HEK293 (cell line): ENCODE data around the gene ZBTB39.

Experiments used
- BCL11A ChIP-seq: fragments of 450-650 bp; formaldehyde crosslinking; IDR thresholded peaks from 2 replicates; pipeline ENCODE4 v1.5.1; 2016; ENCODE audit warnings: low read depth, missing biosample characterization, missing genetic modification characterization
- KLF10 ChIP-seq: fragments of 450-650 bp; IDR thresholded peaks from 2 replicates; pipeline ENCODE4 v1.5.1; 2018; ENCODE audit warnings: missing biosample characterization, mild to moderate bottlenecking, missing genetic modification characterization
- MYNN ChIP-seq: fragments of 450-650 bp; formaldehyde crosslinking; IDR thresholded peaks from 2 replicates; pipeline ENCODE4 v1.5.1; 2016; ENCODE audit warnings: missing biosample characterization, missing genetic modification characterization, borderline replicate concordance
- REPIN1 ChIP-seq: fragments of 450-650 bp; formaldehyde crosslinking; IDR thresholded peaks from 2 replicates; pipeline ENCODE4 v1.5.1; 2017; ENCODE audit warnings: missing biosample characterization, missing genetic modification characterization, low read depth
- ZBTB7A ChIP-seq: fragments of 450-650 bp; formaldehyde crosslinking; IDR thresholded peaks from 2 replicates; pipeline ENCODE4 v1.5.1; 2016; ENCODE audit warnings: low read depth, missing biosample characterization, missing genetic modification characterization
- ZFP41 ChIP-seq: fragments of 450-650 bp; formaldehyde crosslinking; IDR thresholded peaks from 2 replicates; pipeline ENCODE4 v1.5.1; 2016; ENCODE audit warnings: missing biosample characterization, missing genetic modification characterization, borderline replicate concordance
- ZNF155 ChIP-seq: fragments of 450-650 bp; formaldehyde crosslinking; IDR thresholded peaks from 2 replicates; pipeline ENCODE4 v1.5.1; 2016; ENCODE audit warnings: missing biosample characterization, missing genetic modification characterization
- ZNF169 ChIP-seq: fragments of 450-650 bp; formaldehyde crosslinking; IDR thresholded peaks from 2 replicates; pipeline ENCODE4 v1.5.1; 2016; ENCODE audit warnings: missing biosample characterization, missing genetic modification characterization
- ZNF24 ChIP-seq: fragments of 450-650 bp; formaldehyde crosslinking; IDR thresholded peaks from 2 replicates; pipeline ENCODE4 v1.5.1; 2016; ENCODE audit warnings: missing biosample characterization, missing genetic modification characterization
- ZNF514 ChIP-seq: fragments of 450-650 bp; formaldehyde crosslinking; IDR thresholded peaks from 2 replicates; pipeline ENCODE4 v1.5.1; 2016; ENCODE audit warnings: missing biosample characterization, missing genetic modification characterization
- ZNF596 ChIP-seq: fragments of 450-650 bp; IDR thresholded peaks from 2 replicates; pipeline ENCODE4 v1.5.0; 2018; ENCODE audit warnings: missing biosample characterization, mild to moderate bottlenecking, missing genetic modification characterization, moderate library complexity
- ZNF664 ChIP-seq: fragments of 450-650 bp; formaldehyde crosslinking; IDR thresholded peaks from 2 replicates; pipeline ENCODE4 v1.5.1; 2016; ENCODE audit warnings: missing biosample characterization, missing genetic modification characterization
- ZNF830 ChIP-seq: fragments of 450-650 bp; IDR thresholded peaks from 2 replicates; pipeline ENCODE4 v1.5.0; 2018; ENCODE audit warnings: missing biosample characterization, missing genetic modification characterization, low read depth, mild to moderate bottlenecking, moderate library complexity
- ZSCAN23 ChIP-seq: fragments of 450-650 bp; formaldehyde crosslinking; IDR thresholded peaks from 2 replicates; pipeline ENCODE4 v1.5.1; 2016; ENCODE audit warnings: missing biosample characterization, missing genetic modification characterization
- TF ChIP-seq, protein P1 (sequence below): fragments of 450-650 bp; formaldehyde crosslinking; IDR thresholded peaks from 2 replicates; pipeline ENCODE4 v1.5.1; 2016; ENCODE audit warnings: missing biosample characterization, missing genetic modification characterization, low read depth
- TF ChIP-seq, protein P2 (sequence below): fragments of 450-650 bp; formaldehyde crosslinking; IDR thresholded peaks from 2 replicates; pipeline ENCODE4 v1.5.1; 2016; ENCODE audit warnings: missing biosample characterization, missing genetic modification characterization
- TF ChIP-seq, protein P3 (sequence below): fragments of 450-650 bp; formaldehyde crosslinking; conservative IDR thresholded peaks from 2 replicates; pipeline ENCODE4 v1.5.1; 2016; ENCODE audit warnings: low read depth, missing biosample characterization, missing genetic modification characterization
- TF ChIP-seq, protein P4 (sequence below): fragments of 450-650 bp; formaldehyde crosslinking; IDR thresholded peaks from 2 replicates; pipeline ENCODE4 v1.5.1; 2016; ENCODE audit warnings: missing biosample characterization, missing genetic modification characterization
- TF ChIP-seq, protein P5 (sequence below): fragments of 450-650 bp; formaldehyde crosslinking; IDR thresholded peaks from 2 replicates; pipeline ENCODE4 v1.5.1; 2016; ENCODE audit warnings: missing biosample characterization, missing genetic modification characterization
- TF ChIP-seq, protein P6 (sequence below): fragments of 450-650 bp; formaldehyde crosslinking; IDR thresholded peaks from 2 replicates; pipeline ENCODE4 v1.5.1; 2017; ENCODE audit warnings: missing biosample characterization, mild to moderate bottlenecking, missing genetic modification characterization, moderate library complexity
- TF ChIP-seq, protein P7 (sequence below): fragments of 450-650 bp; IDR thresholded peaks from 2 replicates; pipeline ENCODE4 v1.5.1; 2018; ENCODE audit warnings: missing biosample characterization, missing genetic modification characterization

ZBTB39 gene

DNA sequence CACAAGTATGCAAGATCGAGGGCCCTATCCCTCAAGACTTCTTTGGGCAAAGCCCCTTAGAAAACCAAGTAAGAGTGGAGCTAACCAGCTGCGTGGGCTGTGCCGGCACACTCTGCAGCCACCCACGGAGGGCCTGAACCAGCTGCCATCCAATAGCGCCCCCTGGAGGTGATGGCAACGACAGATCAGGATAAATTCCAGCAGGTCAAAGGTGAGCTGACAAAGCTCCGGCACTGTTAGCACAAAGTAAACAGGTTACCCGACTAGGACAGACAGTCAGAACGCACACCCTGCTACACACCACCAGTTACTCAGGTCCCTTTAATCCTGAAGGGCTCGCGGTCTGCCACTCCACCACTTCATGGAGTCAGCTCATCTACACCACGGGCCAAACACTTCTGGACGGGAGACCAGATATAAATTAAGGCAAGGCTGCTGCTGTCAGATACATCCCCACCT lies 4.9 kb downstream of the ZBTB39 start (continued):
- TF ChIP-seq, protein P1, sequence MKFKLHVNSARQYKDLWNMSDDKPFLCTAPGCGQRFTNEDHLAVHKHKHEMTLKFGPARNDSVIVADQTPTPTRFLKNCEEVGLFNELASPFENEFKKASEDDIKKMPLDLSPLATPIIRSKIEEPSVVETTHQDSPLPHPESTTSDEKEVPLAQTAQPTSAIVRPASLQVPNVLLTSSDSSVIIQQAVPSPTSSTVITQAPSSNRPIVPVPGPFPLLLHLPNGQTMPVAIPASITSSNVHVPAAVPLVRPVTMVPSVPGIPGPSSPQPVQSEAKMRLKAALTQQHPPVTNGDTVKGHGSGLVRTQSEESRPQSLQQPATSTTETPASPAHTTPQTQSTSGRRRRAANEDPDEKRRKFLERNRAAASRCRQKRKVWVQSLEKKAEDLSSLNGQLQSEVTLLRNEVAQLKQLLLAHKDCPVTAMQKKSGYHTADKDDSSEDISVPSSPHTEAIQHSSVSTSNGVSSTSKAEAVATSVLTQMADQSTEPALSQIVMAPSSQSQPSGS (tag by site-specific recombination), result no peak
- TF ChIP-seq REPIN1 (tag by site-specific recombination) (no peak), KLF10 (tag by site-specific recombination) (no peak), ZNF514 (tag by site-specific recombination) (no peak), ZNF596 (tag by site-specific recombination) (no peak), ZNF169 (tag by site-specific recombination) (no peak), ZNF24 (no peak), MYNN (no peak), ZFP41 (tag by site-specific recombination) (no peak), ZNF155 (tag by site-specific recombination) (no peak), BCL11A (tag by site-specific recombination) (0 out of 2 replicates have a peak, but pooled peaks have one; percentile 57), ZNF830 (tag by site-specific recombination) (no peak), ZNF664 (tag by site-specific recombination) (no peak), ZSCAN23 (tag by site-specific recombination) (no peak), ZBTB7A (tag by site-specific recombination) (no peak)
- TF ChIP-seq, protein P2, sequence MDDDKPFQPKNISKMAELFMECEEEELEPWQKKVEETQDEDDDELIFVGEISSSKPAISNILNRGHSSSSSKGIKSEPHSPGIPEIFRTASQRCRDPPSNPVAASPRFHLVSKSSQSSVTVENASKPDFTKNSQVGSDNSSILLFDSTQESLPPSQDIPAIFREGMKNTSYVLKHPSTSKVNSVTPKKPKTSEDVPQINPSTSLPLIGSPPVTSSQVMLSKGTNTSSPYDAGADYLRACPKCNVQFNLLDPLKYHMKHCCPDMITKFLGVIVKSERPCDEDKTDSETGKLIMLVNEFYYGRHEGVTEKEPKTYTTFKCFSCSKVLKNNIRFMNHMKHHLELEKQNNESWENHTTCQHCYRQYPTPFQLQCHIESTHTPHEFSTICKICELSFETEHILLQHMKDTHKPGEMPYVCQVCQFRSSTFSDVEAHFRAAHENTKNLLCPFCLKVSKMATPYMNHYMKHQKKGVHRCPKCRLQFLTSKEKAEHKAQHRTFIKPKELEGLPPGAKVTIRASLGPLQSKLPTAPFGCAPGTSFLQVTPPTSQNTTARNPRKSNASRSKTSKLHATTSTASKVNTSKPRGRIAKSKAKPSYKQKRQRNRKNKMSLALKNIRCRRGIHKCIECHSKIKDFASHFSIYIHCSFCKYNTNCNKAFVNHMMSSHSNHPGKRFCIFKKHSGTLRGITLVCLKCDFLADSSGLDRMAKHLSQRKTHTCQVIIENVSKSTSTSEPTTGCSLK, result no peak
- TF ChIP-seq, protein P3, sequence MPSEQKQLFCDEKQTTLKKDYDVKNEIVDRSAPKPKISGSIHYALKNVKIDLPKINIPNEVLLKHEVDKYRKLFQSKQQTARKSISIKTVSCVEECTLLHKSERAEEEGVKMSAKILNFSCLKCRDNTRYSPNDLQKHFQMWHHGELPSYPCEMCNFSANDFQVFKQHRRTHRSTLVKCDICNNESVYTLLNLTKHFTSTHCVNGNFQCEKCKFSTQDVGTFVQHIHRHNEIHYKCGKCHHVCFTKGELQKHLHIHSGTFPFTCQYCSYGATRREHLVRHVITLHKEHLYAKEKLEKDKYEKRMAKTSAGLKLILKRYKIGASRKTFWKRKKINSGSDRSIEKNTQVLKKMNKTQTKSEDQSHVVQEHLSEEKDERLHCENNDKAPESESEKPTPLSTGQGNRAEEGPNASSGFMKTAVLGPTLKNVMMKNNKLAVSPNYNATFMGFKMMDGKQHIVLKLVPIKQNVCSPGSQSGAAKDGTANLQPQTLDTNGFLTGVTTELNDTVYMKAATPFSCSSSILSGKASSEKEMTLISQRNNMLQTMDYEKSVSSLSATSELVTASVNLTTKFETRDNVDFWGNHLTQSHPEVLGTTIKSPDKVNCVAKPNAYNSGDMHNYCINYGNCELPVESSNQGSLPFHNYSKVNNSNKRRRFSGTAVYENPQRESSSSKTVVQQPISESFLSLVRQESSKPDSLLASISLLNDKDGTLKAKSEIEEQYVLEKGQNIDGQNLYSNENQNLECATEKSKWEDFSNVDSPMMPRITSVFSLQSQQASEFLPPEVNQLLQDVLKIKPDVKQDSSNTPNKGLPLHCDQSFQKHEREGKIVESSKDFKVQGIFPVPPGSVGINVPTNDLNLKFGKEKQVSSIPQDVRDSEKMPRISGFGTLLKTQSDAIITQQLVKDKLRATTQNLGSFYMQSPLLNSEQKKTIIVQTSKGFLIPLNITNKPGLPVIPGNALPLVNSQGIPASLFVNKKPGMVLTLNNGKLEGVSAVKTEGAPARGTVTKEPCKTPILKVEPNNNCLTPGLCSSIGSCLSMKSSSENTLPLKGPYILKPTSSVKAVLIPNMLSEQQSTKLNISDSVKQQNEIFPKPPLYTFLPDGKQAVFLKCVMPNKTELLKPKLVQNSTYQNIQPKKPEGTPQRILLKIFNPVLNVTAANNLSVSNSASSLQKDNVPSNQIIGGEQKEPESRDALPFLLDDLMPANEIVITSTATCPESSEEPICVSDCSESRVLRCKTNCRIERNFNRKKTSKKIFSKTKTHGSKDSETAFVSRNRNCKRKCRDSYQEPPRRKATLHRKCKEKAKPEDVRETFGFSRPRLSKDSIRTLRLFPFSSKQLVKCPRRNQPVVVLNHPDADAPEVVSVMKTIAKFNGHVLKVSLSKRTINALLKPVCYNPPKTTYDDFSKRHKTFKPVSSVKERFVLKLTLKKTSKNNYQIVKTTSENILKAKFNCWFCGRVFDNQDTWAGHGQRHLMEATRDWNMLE, result no peak
- TF ChIP-seq, protein P4, sequence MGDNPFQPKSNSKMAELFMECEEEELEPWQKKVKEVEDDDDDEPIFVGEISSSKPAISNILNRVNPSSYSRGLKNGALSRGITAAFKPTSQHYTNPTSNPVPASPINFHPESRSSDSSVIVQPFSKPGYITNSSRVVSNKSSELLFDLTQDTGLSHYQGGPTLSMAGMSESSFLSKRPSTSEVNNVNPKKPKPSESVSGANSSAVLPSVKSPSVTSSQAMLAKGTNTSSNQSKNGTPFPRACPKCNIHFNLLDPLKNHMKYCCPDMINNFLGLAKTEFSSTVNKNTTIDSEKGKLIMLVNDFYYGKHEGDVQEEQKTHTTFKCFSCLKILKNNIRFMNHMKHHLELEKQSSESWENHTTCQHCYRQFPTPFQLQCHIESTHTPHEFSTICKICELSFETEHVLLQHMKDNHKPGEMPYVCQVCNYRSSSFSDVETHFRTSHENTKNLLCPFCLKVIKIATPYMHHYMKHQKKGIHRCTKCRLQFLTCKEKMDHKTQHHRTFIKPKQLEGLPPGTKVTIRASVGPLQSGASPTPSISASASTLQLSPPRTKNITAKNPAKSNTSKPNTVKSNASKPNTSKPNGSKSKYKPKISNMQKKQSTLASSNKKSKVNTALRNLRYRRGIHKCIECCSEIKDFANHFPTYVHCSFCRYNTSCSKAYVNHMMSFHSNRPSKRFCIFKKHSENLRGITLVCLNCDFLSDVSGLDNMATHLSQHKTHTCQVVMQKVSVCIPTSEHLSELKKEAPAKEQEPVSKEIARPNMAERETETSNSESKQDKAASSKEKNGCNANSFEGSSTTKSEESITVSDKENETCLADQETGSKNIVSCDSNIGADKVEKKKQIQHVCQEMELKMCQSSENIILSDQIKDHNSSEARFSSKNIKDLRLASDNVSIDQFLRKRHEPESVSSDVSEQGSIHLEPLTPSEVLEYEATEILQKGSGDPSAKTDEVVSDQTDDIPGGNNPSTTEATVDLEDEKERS (tag by site-specific recombination), result no peak
- TF ChIP-seq, protein P5, sequence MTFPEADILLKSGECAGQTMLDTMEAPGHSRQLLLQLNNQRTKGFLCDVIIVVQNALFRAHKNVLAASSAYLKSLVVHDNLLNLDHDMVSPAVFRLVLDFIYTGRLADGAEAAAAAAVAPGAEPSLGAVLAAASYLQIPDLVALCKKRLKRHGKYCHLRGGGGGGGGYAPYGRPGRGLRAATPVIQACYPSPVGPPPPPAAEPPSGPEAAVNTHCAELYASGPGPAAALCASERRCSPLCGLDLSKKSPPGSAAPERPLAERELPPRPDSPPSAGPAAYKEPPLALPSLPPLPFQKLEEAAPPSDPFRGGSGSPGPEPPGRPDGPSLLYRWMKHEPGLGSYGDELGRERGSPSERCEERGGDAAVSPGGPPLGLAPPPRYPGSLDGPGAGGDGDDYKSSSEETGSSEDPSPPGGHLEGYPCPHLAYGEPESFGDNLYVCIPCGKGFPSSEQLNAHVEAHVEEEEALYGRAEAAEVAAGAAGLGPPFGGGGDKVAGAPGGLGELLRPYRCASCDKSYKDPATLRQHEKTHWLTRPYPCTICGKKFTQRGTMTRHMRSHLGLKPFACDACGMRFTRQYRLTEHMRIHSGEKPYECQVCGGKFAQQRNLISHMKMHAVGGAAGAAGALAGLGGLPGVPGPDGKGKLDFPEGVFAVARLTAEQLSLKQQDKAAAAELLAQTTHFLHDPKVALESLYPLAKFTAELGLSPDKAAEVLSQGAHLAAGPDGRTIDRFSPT (tag by site-specific recombination), result no peak
- TF ChIP-seq, protein P6, sequence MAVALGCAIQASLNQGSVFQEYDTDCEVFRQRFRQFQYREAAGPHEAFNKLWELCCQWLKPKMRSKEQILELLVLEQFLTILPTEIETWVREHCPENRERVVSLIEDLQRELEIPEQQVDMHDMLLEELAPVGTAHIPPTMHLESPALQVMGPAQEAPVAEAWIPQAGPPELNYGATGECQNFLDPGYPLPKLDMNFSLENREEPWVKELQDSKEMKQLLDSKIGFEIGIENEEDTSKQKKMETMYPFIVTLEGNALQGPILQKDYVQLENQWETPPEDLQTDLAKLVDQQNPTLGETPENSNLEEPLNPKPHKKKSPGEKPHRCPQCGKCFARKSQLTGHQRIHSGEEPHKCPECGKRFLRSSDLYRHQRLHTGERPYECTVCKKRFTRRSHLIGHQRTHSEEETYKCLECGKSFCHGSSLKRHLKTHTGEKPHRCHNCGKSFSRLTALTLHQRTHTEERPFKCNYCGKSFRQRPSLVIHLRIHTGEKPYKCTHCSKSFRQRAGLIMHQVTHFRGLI (tag by site-specific recombination), result no peak
- TF ChIP-seq, protein P7, sequence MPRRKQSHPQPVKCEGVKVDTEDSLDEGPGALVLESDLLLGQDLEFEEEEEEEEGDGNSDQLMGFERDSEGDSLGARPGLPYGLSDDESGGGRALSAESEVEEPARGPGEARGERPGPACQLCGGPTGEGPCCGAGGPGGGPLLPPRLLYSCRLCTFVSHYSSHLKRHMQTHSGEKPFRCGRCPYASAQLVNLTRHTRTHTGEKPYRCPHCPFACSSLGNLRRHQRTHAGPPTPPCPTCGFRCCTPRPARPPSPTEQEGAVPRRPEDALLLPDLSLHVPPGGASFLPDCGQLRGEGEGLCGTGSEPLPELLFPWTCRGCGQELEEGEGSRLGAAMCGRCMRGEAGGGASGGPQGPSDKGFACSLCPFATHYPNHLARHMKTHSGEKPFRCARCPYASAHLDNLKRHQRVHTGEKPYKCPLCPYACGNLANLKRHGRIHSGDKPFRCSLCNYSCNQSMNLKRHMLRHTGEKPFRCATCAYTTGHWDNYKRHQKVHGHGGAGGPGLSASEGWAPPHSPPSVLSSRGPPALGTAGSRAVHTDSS, result no peak
